Endothelial cell of umbilical vein (primary cell): ENCODE data around the gene AJAP1. TPM values are rescaled to one million over a fixed set of nuclear protein-coding genes. Genes with fewer than 3 reads are reported as not detected.

ENCODE experiments used
- BruUV-seq: library from RNA; stranded (reverse); fragments of 400-500 nt; replicated peaks from 2 replicates; lab custom pipeline; 2021; lab: Mats Ljungman, UMichigan
- CTCF ChIA-PET: fragments of 300-600, 350-600 bp; sonication (Branson Sonifier 250); formaldehyde crosslinking; loops from one replicate; lab custom pipeline; 2021; ENCODE audit warnings: antibody characterized with exemption, inconsistent platforms; lab: Charles Lee
- POLR2A ChIA-PET: fragments of 300-600, 350-600 bp; sonication (Branson Sonifier 250); formaldehyde crosslinking; loops from one replicate; lab custom pipeline; 2021; ENCODE audit warnings: antibody characterized with exemption, inconsistent platforms; lab: Charles Lee
- DNase-seq: peaks from one replicate; pipeline ENCODE4 v3.0.0-alpha.2; 2011; ENCODE audit warnings: low read depth, low spot score
- FAIRE-seq: peaks from 2 replicates; lab custom pipeline; 2011; peaks lifted over from hg19 to GRCh38; lab: Jason Lieb, UNC
- H2AFZ ChIP-seq: 2 replicates; pipeline ENCODE4 v1.6.0; 2012; ENCODE audit warnings: low read depth, low read length, control low read depth, inconsistent platforms
- H3K27ac ChIP-seq: 2 replicates; pipeline ENCODE4 v1.5.1; 2011; ENCODE audit warnings: low read depth, mild to moderate bottlenecking, control low read depth, low read length, moderate library complexity; ENCODE audit not compliant: insufficient read depth
- H3K27me3 ChIP-seq, 2 experiments: 2 replicates each; pipeline versions ENCODE4 v1.6.0 to v1.6.1; 2011; ENCODE audit warnings: low read length in 2 of 2, mixed read lengths in 1 of 2; ENCODE audit not compliant: control insufficient read depth in 2 of 2, insufficient read depth in 2 of 2
- H3K36me3 ChIP-seq, 2 experiments: 2 replicates in 1 of 2; 3 replicates in 1 of 2; pipeline ENCODE4 v1.5.1; 2011; ENCODE audit warnings: low read length in 2 of 2, mild to moderate bottlenecking in 1 of 2, moderate library complexity in 1 of 2; ENCODE audit not compliant: control insufficient read depth in 2 of 2, insufficient read depth in 2 of 2; ENCODE audit errors: extremely low read depth in 1 of 2
- H3K4me1 ChIP-seq: 3 replicates; pipeline ENCODE4 v1.5.1; 2011; ENCODE audit warnings: mild to moderate bottlenecking, low read length; ENCODE audit not compliant: control insufficient read depth, insufficient read depth; ENCODE audit errors: extremely low read depth
- H3K4me2 ChIP-seq: 2 replicates; pipeline ENCODE4 v1.6.1; 2011; ENCODE audit warnings: low read length, control low read depth, mixed read lengths; ENCODE audit not compliant: insufficient read depth
- H3K4me3 ChIP-seq, 3 experiments: fragments of 200-600 bp in 1 of 3; sonication (generic), shearing (Covaris generic) in 1 of 3; replicated peaks in 1 of 3; 2 replicates each; pipeline ENCODE4 v1.5.1; 2011 to 2016; ENCODE audit warnings: control low read depth in 3 of 3, low read length in 3 of 3, mild to moderate bottlenecking in 2 of 3, inconsistent platforms in 1 of 3, low read depth in 1 of 3, moderate library complexity in 1 of 3; ENCODE audit not compliant: insufficient read depth in 1 of 3
- H3K79me2 ChIP-seq: 2 replicates; pipeline ENCODE4 v1.6.0; 2012; ENCODE audit warnings: low read length, inconsistent platforms; ENCODE audit not compliant: control insufficient read depth, insufficient read depth
- H3K9ac ChIP-seq: replicated peaks from 2 replicates; pipeline ENCODE3; 2011; ENCODE audit warnings: low read length, control low read depth; ENCODE audit not compliant: insufficient read depth; ENCODE audit errors: extremely low read depth
- H3K9me1 ChIP-seq: replicated peaks from 3 replicates; pipeline ENCODE4 v1.6.0; 2011; ENCODE audit warnings: mild to moderate bottlenecking, low read length; ENCODE audit not compliant: control insufficient read depth, insufficient read depth; ENCODE audit errors: extremely low read depth
- H3K9me3 ChIP-seq: replicated peaks from 2 replicates; pipeline ENCODE4 v1.5.1; 2012; ENCODE audit warnings: low read length, inconsistent platforms; ENCODE audit not compliant: control insufficient read depth, insufficient read depth
- H4K20me1 ChIP-seq: replicated peaks from 2 replicates; pipeline ENCODE3; 2011; ENCODE audit warnings: mild to moderate bottlenecking, low read length; ENCODE audit not compliant: control insufficient read depth, insufficient read depth; ENCODE audit errors: extremely low read depth
- EZH2 ChIP-seq: IDR thresholded peaks from 2 replicates; pipeline ENCODE4 v1.6.1; 2012; ENCODE audit warnings: borderline replicate concordance, low read depth, mild to moderate bottlenecking, moderate library complexity, low read length, inconsistent platforms; ENCODE audit not compliant: severe bottlenecking
- FOS ChIP-seq: IDR thresholded peaks from 2 replicates; pipeline ENCODE4 v1.6.1; 2011; ENCODE audit warnings: mild to moderate bottlenecking, low read length, moderate library complexity, borderline replicate concordance; ENCODE audit not compliant: insufficient read depth
- GATA2 ChIP-seq: IDR thresholded peaks from 2 replicates; pipeline ENCODE4 v1.7.0; 2011; ENCODE audit warnings: low read depth, mild to moderate bottlenecking, moderate library complexity, mixed read lengths, low read length; ENCODE audit not compliant: insufficient read length, insufficient read depth
- JUN ChIP-seq: IDR thresholded peaks from 2 replicates; pipeline ENCODE4 v1.6.1; 2011; ENCODE audit warnings: borderline replicate concordance, low read depth; ENCODE audit not compliant: insufficient read length, insufficient read depth
- MYC ChIP-seq: IDR thresholded peaks from one replicate; pipeline ENCODE4 v1.6.1; 2011; ENCODE audit warnings: mild to moderate bottlenecking, low read depth, low read length
- POLR2A ChIP-seq: IDR thresholded peaks from 2 replicates; pipeline ENCODE4 v1.6.1; 2012; ENCODE audit warnings: low read depth, mild to moderate bottlenecking, control low read depth, low read length
- POLR2AphosphoS5 ChIP-seq: IDR thresholded peaks from 2 replicates; pipeline ENCODE4 v1.6.1; 2012; ENCODE audit warnings: low read depth, mild to moderate bottlenecking, control low read depth, low read length, moderate library complexity; ENCODE audit not compliant: insufficient read depth
- dilution Hi-C: fragments of 300-500 bp; cut with MboI; formaldehyde crosslinking; loops from one replicate; pipeline ENCODE4 v1.15.0; 2019; ENCODE audit warnings: low sequenced_read_pairs; ENCODE audit not compliant: extremely low pct_ligation_motif_present
- intact Hi-C: fragments of 100-400 bp; cut with micrococcal nuclease; formaldehyde crosslinking; loops from one replicate; pipeline ENCODE4 v1.10.0; 2022
- polyA plus RNA-seq, 4 experiments: library from polyadenylated mRNA; depleted of rRNA in 3 of 4; stranded (reverse) in 3 of 4; unstranded in 1 of 4; fragments of >200 nt; gene quantifications; 2 replicates each; pipeline versions ENCODE4 v1.2.1 to v1.2.3, GENCODE V29; 2011 to 2012; ENCODE audit warnings: missing spikeins in 1 of 4
- total RNA-seq: library from RNA; stranded (reverse); gene quantifications from 2 replicates; pipeline ENCODE4 v1.2.3, GENCODE V29; 2021
- TF ChIP-seq, protein P1 (sequence below): IDR thresholded peaks from 2 replicates; pipeline ENCODE4 v1.6.1; 2011; ENCODE audit not compliant: insufficient read depth, insufficient read length
- TF ChIP-seq, protein P2 (sequence below), 2 donors: IDR thresholded peaks; 1 replicate in 1 of 2; 2 replicates in 1 of 2; pipeline ENCODE4 v1.5.1; 2011; ENCODE audit warnings: low read length in 2 of 2, mild to moderate bottlenecking in 2 of 2, moderate library complexity in 2 of 2, control low read depth in 1 of 2, inconsistent platforms in 1 of 2, low read depth in 1 of 2; ENCODE audit not compliant: insufficient read depth in 1 of 2; ENCODE audit errors: extremely low read depth in 1 of 2

AJAP1 gene
- total and polyA plus RNA-seq, 2 donors (not counting 3 experiments of a cell fraction or from before 2014, with no cell fraction given), result not detected

DNA sequence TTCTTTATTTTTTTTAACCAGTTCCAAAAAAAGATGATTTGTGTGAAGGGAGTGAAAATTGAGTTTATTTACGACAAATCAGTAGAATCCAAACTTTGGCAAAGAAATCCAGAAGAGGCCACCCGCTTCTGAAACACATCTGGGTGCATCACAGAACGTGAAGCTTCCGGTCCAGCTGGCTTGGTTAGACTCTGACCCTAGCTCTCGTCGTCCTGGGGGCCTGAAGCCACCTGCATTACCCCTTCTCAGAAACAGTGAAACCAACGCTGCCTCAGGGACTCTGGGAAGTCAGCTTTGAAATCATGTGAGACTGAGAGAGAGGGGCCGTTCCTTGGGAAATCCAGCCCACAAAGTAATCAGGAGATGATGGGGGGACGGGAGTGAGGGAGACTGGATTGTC lies 21.8 kb downstream of the AJAP1 start:
- Histone ChIP-seq H3K4me3 (no peak overlapping the region), H3K9me3 (no peaks in the 10 kb centered on the region), H3K27ac (no peak overlapping the region), H3K36me3 (no peaks in the 10 kb centered on the region), H3K4me2 (no peak overlapping the region), H4K20me1 (no peaks in the 10 kb centered on the region), H3K9ac (no peak overlapping the region), H3K79me2 (no peaks in the 10 kb centered on the region), H3K27me3 (no peaks in the 10 kb centered on the region), H3K9me1 (no peaks in the 10 kb centered on the region), H3K4me1 (no peaks in the 10 kb centered on the region), H2AFZ (no peak overlapping the region)
- POLR2A ChIA-PET, result no interaction called here
- FAIRE-seq (no peak), DNase-seq (no peak)
- TF ChIP-seq POLR2AphosphoS5 (no peak), FOS (no peak), EZH2 (no peak), MYC (no peak), GATA2 (no peak), JUN (no peak), POLR2A (no peak)
- TF ChIP-seq, protein P1, sequence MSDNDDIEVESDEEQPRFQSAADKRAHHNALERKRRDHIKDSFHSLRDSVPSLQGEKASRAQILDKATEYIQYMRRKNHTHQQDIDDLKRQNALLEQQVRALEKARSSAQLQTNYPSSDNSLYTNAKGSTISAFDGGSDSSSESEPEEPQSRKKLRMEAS, result no peak
- TF ChIP-seq, protein P2, sequence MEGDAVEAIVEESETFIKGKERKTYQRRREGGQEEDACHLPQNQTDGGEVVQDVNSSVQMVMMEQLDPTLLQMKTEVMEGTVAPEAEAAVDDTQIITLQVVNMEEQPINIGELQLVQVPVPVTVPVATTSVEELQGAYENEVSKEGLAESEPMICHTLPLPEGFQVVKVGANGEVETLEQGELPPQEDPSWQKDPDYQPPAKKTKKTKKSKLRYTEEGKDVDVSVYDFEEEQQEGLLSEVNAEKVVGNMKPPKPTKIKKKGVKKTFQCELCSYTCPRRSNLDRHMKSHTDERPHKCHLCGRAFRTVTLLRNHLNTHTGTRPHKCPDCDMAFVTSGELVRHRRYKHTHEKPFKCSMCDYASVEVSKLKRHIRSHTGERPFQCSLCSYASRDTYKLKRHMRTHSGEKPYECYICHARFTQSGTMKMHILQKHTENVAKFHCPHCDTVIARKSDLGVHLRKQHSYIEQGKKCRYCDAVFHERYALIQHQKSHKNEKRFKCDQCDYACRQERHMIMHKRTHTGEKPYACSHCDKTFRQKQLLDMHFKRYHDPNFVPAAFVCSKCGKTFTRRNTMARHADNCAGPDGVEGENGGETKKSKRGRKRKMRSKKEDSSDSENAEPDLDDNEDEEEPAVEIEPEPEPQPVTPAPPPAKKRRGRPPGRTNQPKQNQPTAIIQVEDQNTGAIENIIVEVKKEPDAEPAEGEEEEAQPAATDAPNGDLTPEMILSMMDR (IDR thresholded peaks at IDR 0.05; ENCODE audit: extremely low read depth in 1 of 2, insufficient read depth in 1 of 2, low read depth in 1 of 2, low read length in 2 of 2), result no peak
- dilution Hi-C loops (no loop called here), intact Hi-C loops (no loop called here)
- CTCF ChIA-PET, result no interaction called here
- BruUV-seq, result no TSS peak
